Measurements from ENCODE around the gene ZNF521.

DNA sequence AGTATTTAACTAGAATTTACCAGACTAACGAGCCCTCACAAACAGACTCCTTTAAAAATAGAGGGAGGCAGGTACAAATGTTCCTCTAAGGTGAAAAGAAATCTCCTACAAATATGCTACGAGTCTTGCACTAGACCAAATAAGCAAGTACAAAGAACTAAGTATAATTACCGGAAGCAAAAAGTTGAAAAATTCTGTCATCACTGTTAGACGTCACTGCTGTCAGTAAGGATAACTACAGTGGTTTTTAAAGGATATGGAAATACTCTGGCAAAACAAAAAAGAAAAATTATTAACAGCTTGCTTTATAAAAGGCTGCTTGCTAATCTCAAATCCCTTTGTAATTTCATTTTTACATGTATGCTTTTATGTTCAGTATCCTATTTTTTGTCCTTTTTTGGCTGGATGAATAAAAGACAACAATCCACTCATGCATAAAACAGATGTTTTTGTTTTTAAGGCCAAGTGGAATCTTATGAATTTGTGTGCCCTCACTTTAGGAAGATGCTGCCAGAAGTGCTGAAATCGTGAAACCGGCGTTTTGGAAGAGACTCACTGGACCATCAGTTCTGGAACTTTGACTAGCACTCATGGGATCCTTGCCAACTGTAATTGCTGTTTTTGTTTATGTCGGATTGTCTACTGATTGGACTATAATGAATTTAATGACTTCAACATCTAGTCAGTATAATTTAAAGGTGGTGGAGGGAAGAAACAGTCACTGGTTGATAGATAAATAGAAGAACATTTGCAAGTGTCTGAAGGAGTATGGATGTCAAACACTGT, 6.7 kb downstream of the ZNF521 start:
- TF ChIP-seq YY1 (IDR thresholded peaks at IDR 0.05; ENCODE audit: insufficient read depth, insufficient read length) (no peak), SUZ12 (IDR thresholded peaks at IDR 0.05; ENCODE audit: extremely low read depth, insufficient read depth, insufficient read length) (no peak)
